Astrocyte (in vitro differentiated cells and primary cell): Measurements from ENCODE around the gene PTPRK. TPM values are rescaled to one million over a fixed set of nuclear protein-coding genes. Genes with fewer than 3 reads are reported as not detected.

Experiments
- DNase-seq: peaks from one replicate; pipeline ENCODE4 v3.0.0-alpha.2; 2010; ENCODE audit warnings: low read depth
- FAIRE-seq: peaks from 2 replicates; lab custom pipeline; 2011; peaks lifted over from hg19 to GRCh38; lab: Jason Lieb, UNC
- H2AFZ ChIP-seq: 2 replicates; pipeline ENCODE4 v1.6.0; 2012; ENCODE audit warnings: low read depth, low read length, inconsistent platforms
- H3K27ac ChIP-seq: 2 replicates; pipeline ENCODE4 v1.5.1; 2011; ENCODE audit warnings: low read depth, low read length, inconsistent platforms
- H3K27me3 ChIP-seq: 2 replicates; pipeline ENCODE4 v1.6.0; 2011; ENCODE audit warnings: low read length, inconsistent platforms; ENCODE audit not compliant: insufficient read depth
- H3K36me3 ChIP-seq: 2 replicates; pipeline ENCODE4 v1.5.1; 2011; ENCODE audit warnings: low read length, inconsistent platforms; ENCODE audit not compliant: insufficient read depth
- H3K4me1 ChIP-seq: 2 replicates; pipeline ENCODE4 v1.5.1; 2011; ENCODE audit warnings: low read length, inconsistent platforms; ENCODE audit not compliant: insufficient read depth
- H3K4me2 ChIP-seq: 2 replicates; pipeline ENCODE4 v1.6.0; 2012; ENCODE audit warnings: low read length, inconsistent platforms
- H3K4me3 ChIP-seq: 2 replicates; pipeline ENCODE4 v1.5.1; 2011; ENCODE audit warnings: low read depth, mild to moderate bottlenecking, low read length, inconsistent platforms; ENCODE audit not compliant: insufficient read depth
- H3K79me2 ChIP-seq: 2 replicates; pipeline ENCODE4 v1.6.0; 2012; ENCODE audit warnings: mild to moderate bottlenecking, low read length, inconsistent platforms; ENCODE audit not compliant: insufficient read depth
- H3K9ac ChIP-seq: 2 replicates; pipeline ENCODE4 v1.6.0; 2012; ENCODE audit warnings: mild to moderate bottlenecking, low read length, inconsistent platforms
- H3K9me3 ChIP-seq: 2 replicates; pipeline ENCODE4 v1.5.1; 2012; ENCODE audit warnings: low read depth, mild to moderate bottlenecking, low read length, inconsistent platforms; ENCODE audit not compliant: insufficient read depth
- H4K20me1 ChIP-seq: 2 replicates; pipeline ENCODE4 v1.6.0; 2012; ENCODE audit warnings: low read length, inconsistent platforms; ENCODE audit not compliant: insufficient read depth
- H3K27ac Mint-ChIP-seq: one replicate; pipeline ENCODE4 v1.8.0; 2021; ENCODE audit warnings: mild to moderate bottlenecking, mixed read lengths; ENCODE audit not compliant: unreplicated experiment
- H3K27me3 Mint-ChIP-seq: one replicate; pipeline ENCODE4 v1.8.0; 2021; ENCODE audit warnings: low read depth, mixed read lengths; ENCODE audit not compliant: unreplicated experiment
- H3K36me3 Mint-ChIP-seq: one replicate; pipeline ENCODE4 v1.8.0; 2021; ENCODE audit warnings: low read depth, mixed read lengths; ENCODE audit not compliant: unreplicated experiment
- H3K4me1 Mint-ChIP-seq: one replicate; pipeline ENCODE4 v1.8.0; 2021; ENCODE audit warnings: low read depth, mixed read lengths; ENCODE audit not compliant: unreplicated experiment
- H3K4me3 Mint-ChIP-seq: one replicate; pipeline ENCODE4 v1.8.0; 2021; ENCODE audit warnings: mild to moderate bottlenecking, moderate library complexity, mixed read lengths; ENCODE audit not compliant: unreplicated experiment
- H3K9me3 Mint-ChIP-seq: one replicate; pipeline ENCODE4 v1.8.0; 2021; ENCODE audit warnings: mild to moderate bottlenecking, mixed read lengths; ENCODE audit not compliant: unreplicated experiment
- CTCF ChIP-seq: IDR thresholded peaks from 2 replicates; pipeline ENCODE4 v1.5.1; 2011; ENCODE audit warnings: low read depth, mild to moderate bottlenecking, inconsistent platforms, low read length, moderate library complexity; ENCODE audit not compliant: insufficient read depth
- EZH2 ChIP-seq: IDR thresholded peaks from 2 replicates; pipeline ENCODE4 v1.6.1; 2012; ENCODE audit warnings: mild to moderate bottlenecking, low read length, inconsistent platforms; ENCODE audit not compliant: insufficient read depth
- total RNA-seq: library from RNA; stranded (reverse); gene quantifications from 2 replicates; pipeline ENCODE4 v1.2.1, GENCODE V29; 2021

PTPRK gene
- total RNA-seq, 1 donor from 2014 or later, result 159 TPM

GRCh38 chr6:127968394-127968793 lies 552.0 kb downstream of the PTPRK start:
- H3K4me3 ChIP-seq, result no peak overlapping the region
- H3K27ac Mint-ChIP-seq, result no peak overlapping the region
- peaks cover 17% of the 10 kb centered on the region for H3K4me1 Mint-ChIP-seq
- H3K4me3 Mint-ChIP-seq, result no peak overlapping the region
- no peak overlapping the region for H3K9ac ChIP-seq
- TF ChIP-seq EZH2 (no peak), CTCF (no peak)
- no peaks in the 10 kb centered on the region for H3K79me2 ChIP-seq
- H3K4me1 ChIP-seq, result peaks cover 14% of the 10 kb centered on the region
- H3K4me2 ChIP-seq, result no peak overlapping the region
- DNase-seq (no peak), FAIRE-seq (no peak)
- no peaks in the 10 kb centered on the region for H4K20me1 ChIP-seq
- no peaks in the 10 kb centered on the region for H3K9me3 ChIP-seq
- peaks cover 6% of the 10 kb centered on the region for H3K36me3 Mint-ChIP-seq
- H2AFZ ChIP-seq, result no peak overlapping the region
- no peaks in the 10 kb centered on the region for H3K9me3 Mint-ChIP-seq
- H3K27me3 Mint-ChIP-seq, result no peaks in the 10 kb centered on the region
- no peaks in the 10 kb centered on the region for H3K27me3 ChIP-seq
- peaks cover 12% of the 10 kb centered on the region for H3K36me3 ChIP-seq
- no peak overlapping the region for H3K27ac ChIP-seq

GRCh38 chr6:127967708-127968107 lies 552.7 kb downstream of the PTPRK start:
- no peak for FAIRE-seq
- Histone ChIP-seq H3K9ac (no peak overlapping the region), H3K4me1 (peaks cover 11% of the 10 kb centered on the region), H2AFZ (no peak overlapping the region), H3K36me3 (peaks cover 7% of the 10 kb centered on the region), H3K79me2 (no peaks in the 10 kb centered on the region), H3K4me3 (no peak overlapping the region), H4K20me1 (no peaks in the 10 kb centered on the region), H3K27me3 (no peaks in the 10 kb centered on the region), H3K4me2 (no peak overlapping the region), H3K9me3 (no peaks in the 10 kb centered on the region), H3K27ac (no peak overlapping the region)
- DNase-seq, result no peak
- H3K4me3 Mint-ChIP-seq, result no peak overlapping the region
- no peak overlapping the region for H3K27ac Mint-ChIP-seq
- no peak for TF ChIP-seq EZH2
- TF ChIP-seq CTCF, result no peak
- H3K4me1 Mint-ChIP-seq, result peaks cover 14% of the 10 kb centered on the region
- H3K9me3 Mint-ChIP-seq, result no peaks in the 10 kb centered on the region
- no peaks in the 10 kb centered on the region for H3K27me3 Mint-ChIP-seq
- peaks cover 2% of the 10 kb centered on the region for H3K36me3 Mint-ChIP-seq

- Mint-ChIP-seq H3K27ac (no peak overlapping the region), H3K9me3 (no peaks in the 10 kb centered on the region), H3K4me3 (no peak overlapping the region), H3K27me3 (no peaks in the 10 kb centered on the region), H3K4me1 (peaks cover 3% of the 10 kb centered on the region), H3K36me3 (peaks cover 2% of the 10 kb centered on the region)
- H3K9ac ChIP-seq, result no peak overlapping the region
- no peak for TF ChIP-seq EZH2
- no peak for TF ChIP-seq CTCF
- H3K4me3 ChIP-seq, result no peak overlapping the region
- no peaks in the 10 kb centered on the region for H3K27me3 ChIP-seq
- no peak for FAIRE-seq
- DNase-seq, result peak; percentile 37
- peaks cover under 1% of the 10 kb centered on the region for H3K4me1 ChIP-seq
- H3K36me3 ChIP-seq, result peaks cover 6% of the 10 kb centered on the region
- H4K20me1 ChIP-seq, result no peaks in the 10 kb centered on the region
- no peak overlapping the region for H2AFZ ChIP-seq
- no peak overlapping the region for H3K4me2 ChIP-seq
- H3K9me3 ChIP-seq, result no peaks in the 10 kb centered on the region
- H3K79me2 ChIP-seq, result no peaks in the 10 kb centered on the region
- H3K27ac ChIP-seq, result no peak overlapping the region
These were observed 553.8 kb downstream of the PTPRK start for GRCh38 chr6:127966616-127967015.
